Measurements from ENCODE around the gene MICU1. TPM values are rescaled to one million over a fixed set of nuclear protein-coding genes. Genes with fewer than 3 reads are reported as not detected.
"Not testable (repeated sequence)": the region's sequence is repeated elsewhere in the genome, so short reads cannot be mapped to it uniquely, and the experiment has no call there.

MICU1 gene
- total RNA-seq, 4 donors from 2014 or later = 14.6 to 22.2 (median 20.1) TPM

DNA sequence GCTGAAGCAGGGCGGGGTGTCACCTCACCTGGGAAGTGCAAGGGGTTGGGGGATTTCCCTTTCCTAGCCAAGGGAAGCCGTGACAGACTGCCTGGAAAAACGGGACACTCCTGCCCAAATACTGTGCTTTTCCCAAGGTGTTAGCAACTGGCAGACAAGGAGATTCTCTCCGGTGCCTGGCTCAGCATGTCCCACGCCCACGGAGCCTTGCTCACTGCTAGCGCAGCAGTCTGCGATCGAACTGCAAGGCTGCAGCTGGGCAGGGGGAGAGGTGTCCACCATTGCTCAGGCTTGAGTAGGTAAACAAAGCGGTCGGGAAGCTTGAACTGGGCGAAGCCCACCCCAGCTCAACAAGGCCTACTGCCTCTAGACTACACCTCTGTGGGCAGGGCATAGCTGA, 190.3 kb downstream of the MICU1 start:
- no peak for TF ChIP-seq POLR2A (IDR thresholded peaks at IDR 0.05)
- TF ChIP-seq, protein P1, sequence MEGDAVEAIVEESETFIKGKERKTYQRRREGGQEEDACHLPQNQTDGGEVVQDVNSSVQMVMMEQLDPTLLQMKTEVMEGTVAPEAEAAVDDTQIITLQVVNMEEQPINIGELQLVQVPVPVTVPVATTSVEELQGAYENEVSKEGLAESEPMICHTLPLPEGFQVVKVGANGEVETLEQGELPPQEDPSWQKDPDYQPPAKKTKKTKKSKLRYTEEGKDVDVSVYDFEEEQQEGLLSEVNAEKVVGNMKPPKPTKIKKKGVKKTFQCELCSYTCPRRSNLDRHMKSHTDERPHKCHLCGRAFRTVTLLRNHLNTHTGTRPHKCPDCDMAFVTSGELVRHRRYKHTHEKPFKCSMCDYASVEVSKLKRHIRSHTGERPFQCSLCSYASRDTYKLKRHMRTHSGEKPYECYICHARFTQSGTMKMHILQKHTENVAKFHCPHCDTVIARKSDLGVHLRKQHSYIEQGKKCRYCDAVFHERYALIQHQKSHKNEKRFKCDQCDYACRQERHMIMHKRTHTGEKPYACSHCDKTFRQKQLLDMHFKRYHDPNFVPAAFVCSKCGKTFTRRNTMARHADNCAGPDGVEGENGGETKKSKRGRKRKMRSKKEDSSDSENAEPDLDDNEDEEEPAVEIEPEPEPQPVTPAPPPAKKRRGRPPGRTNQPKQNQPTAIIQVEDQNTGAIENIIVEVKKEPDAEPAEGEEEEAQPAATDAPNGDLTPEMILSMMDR (IDR thresholded peaks at IDR 0.05) = no peak
- Histone ChIP-seq H3K36me3 (no peaks in the 10 kb centered on the region), H3K27ac (no peak overlapping the region), H3K4me3 (no peak overlapping the region), H3K9me3 (no peaks in the 10 kb centered on the region), H3K27me3 (no peaks in the 10 kb centered on the region), H3K4me1 (no peaks in the 10 kb centered on the region)
- WGBS, 2 donors = 79 to 88% methylated on average over 6 to 11 of the region's 12 CpGs
- no peak for DNase-seq
- intact Hi-C loops (cut with DNase I) = no loop called here

DNA sequence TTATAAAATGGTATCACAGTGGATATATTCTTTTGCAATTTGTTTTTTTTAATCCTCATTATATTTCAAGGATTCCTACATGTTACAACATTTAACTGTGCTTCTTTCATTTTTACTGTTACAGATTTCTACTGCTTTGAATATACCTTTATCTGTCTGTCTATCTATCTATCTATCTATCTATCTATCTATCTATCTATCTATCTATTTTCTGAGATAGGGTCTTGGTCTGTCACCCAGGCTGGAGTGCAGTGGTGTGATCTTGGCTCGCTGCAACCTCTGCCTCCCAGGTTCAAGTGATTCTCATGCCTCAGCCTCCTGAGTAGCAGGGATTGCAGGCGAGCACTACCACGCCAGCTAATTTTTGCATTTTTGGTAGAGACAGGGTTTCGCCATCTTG, 194.9 kb downstream of the MICU1 start:
- H3K36me3 ChIP-seq; H3K4me1 ChIP-seq; H3K27me3 ChIP-seq; H3K27ac ChIP-seq; H3K4me3 ChIP-seq; H3K9me3 ChIP-seq; intact Hi-C loops (cut with DNase I); DNase-seq: not testable (repeated sequence)
- WGBS, 2 donors = 94 to 97% methylated on average over 3 to 4 of the region's 4 CpGs

DNA sequence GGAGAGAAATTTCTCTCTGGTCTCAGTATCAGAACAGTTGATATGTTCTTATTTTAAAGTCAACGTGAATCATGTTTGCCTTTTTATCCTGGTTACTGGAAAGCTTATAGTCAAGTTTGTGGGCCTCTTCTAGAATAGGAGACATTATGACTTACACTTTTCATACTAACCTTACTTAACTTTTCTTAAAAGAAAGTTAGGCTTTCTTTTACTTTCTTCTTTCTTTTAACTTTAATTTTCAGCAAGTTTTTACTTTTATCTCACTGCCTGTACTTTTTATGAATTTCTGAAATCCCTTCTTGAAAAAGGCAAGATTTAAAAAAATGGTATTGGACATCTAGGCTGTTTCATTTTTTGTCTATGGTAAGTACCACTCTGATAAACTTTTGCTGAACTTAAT, 195.9 kb downstream of the MICU1 start:
- TF ChIP-seq POLR2A (IDR thresholded peaks at IDR 0.05) = no peak
- TF ChIP-seq, protein P1 (IDR thresholded peaks at IDR 0.05) = no peak
- intact Hi-C loops (cut with DNase I) = no loop called here
- Histone ChIP-seq H3K4me1 (no peaks in the 10 kb centered on the region), H3K27me3 (no peaks in the 10 kb centered on the region), H3K36me3 (no peaks in the 10 kb centered on the region), H3K9me3 (no peaks in the 10 kb centered on the region), H3K27ac (no peak overlapping the region), H3K4me3 (no peak overlapping the region)
- 70 to 92% methylated on average over 1 of the region's 1 CpG for WGBS, 2 donors
- DNase-seq = no peak

DNA sequence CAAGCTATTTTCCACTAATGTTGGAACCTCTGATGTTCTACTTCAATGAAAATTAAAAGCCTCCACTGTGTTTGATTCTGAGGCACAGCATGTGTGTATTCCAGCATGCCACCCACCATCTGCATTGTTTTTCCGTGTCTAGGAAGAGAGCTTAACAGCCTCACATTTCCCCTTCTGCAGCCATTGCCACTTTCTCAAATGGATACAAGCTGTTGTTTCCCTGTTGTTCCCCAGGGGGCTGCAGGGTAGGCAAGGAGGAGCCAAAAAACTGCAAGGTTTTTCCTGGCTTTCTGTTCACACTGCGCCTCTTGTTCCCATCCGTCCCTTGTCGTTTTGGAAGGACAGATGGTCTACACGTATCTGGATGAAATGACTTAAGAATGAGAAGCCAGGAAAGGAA, 198.9 kb downstream of the MICU1 start:
- intact Hi-C loops (cut with DNase I) = no loop called here
- DNase-seq = no peak
- no peak overlapping the region for H3K27ac ChIP-seq
- no peaks in the 10 kb centered on the region for H3K27me3 ChIP-seq
- H3K9me3 ChIP-seq = no peaks in the 10 kb centered on the region
- TF ChIP-seq POLR2A (IDR thresholded peaks at IDR 0.05) = no peak
- TF ChIP-seq, protein P1 (IDR thresholded peaks at IDR 0.05) = no peak
- H3K4me3 ChIP-seq = no peak overlapping the region
- H3K4me1 ChIP-seq = no peaks in the 10 kb centered on the region
- H3K36me3 ChIP-seq = peaks cover 0 to 14% (median 1%) of the 10 kb centered on the region in 3 donors
- WGBS, 2 donors = 70 to 74% methylated on average over 5 of the region's 5 CpGs

DNA sequence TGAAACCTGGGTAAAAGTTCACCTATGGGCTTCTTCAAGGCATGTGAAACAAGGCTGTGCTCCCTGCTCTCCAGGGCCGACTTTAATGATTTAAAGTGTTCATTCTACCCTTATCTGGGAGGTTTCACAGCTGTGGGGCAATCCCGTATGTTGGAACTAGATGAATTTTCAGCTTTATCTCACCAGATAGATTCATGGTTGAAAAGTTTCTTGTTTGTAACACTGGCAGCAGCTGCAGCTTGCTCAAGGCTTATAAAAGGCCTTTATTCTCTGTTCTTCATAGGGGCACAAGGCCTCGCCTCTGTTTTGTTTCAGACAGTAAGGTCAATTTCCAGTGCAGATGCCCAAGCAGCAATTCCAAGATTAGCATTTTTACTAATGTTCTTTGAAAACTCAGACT, 200.7 kb downstream of the MICU1 start:
- Histone ChIP-seq H3K4me1 (no peaks in the 10 kb centered on the region), H3K27me3 (no peaks in the 10 kb centered on the region), H3K27ac (no peak overlapping the region), H3K9me3 (no peaks in the 10 kb centered on the region), H3K4me3 (no peak overlapping the region), H3K36me3 (peaks cover 0 to 33% (median 5%) of the 10 kb centered on the region in 3 donors)
- intact Hi-C loops (cut with DNase I) = no loop called here
- 82% methylated on average over 3 of the region's 3 CpGs for WGBS, 2 donors
- no peak for DNase-seq
- TF ChIP-seq, protein P1 (IDR thresholded peaks at IDR 0.05) = no peak
- TF ChIP-seq POLR2A (IDR thresholded peaks at IDR 0.05) = no peak

DNA sequence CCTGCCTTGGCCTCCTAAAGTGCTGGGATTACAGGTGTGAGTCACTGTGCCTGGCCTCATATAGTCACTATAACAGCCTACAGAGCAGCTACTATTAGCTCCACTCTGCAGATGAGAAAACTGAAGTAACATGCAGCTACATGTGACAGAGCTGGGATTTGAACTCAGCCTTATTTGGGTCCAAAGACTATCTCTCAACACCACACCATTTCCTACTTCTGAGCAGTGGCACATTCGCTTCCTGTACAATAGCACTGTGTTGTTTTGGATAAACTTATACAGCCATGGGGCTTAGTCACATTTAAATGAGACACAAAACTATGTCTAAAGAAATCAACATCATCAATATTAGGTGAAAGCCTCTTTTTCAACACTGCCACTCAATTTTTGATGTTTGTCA, 201.3 kb downstream of the MICU1 start:
- no peaks in the 10 kb centered on the region for H3K27me3 ChIP-seq
- intact Hi-C loops (cut with DNase I) = no loop called here
- 78 to 92% methylated on average over 1 of the region's 1 CpG for WGBS, 2 donors
- no peak overlapping the region for H3K27ac ChIP-seq
- TF ChIP-seq, protein P1 (IDR thresholded peaks at IDR 0.05) = no peak
- no peak for TF ChIP-seq POLR2A (IDR thresholded peaks at IDR 0.05)
- H3K9me3 ChIP-seq = no peaks in the 10 kb centered on the region
- no peak for DNase-seq
- peaks cover 0 to 38% (median 5%) of the 10 kb centered on the region in 3 donors for H3K36me3 ChIP-seq
- no peaks in the 10 kb centered on the region for H3K4me1 ChIP-seq
- no peak overlapping the region for H3K4me3 ChIP-seq
